ENCODE results near the gene ADD2. TPM values are rescaled to one million over a fixed set of nuclear protein-coding genes. Genes with fewer than 3 reads are reported as not detected.

ADD2 gene
- total RNA-seq, 2 donors from 2014 or later = 2.3 to 7.6 TPM

DNA sequence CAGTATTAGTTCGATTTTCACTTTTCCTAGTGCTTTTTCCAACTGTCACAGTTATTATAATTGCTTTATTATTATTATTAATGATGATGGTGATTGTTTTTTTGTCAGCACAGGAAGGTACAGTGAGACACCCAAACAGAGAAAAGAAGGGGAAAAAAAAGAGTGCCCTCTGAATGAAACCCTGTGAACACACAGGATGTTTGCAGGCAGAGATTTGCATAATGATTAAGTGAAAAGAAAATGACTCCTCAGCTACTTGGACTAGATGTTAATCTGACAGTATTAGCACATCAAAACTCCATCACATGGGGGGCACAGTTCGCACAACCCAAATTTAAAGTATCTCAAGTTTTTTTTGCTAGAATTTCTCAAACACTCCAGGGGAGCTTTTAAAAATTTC is 32.9 kb downstream of the ADD2 start:
- Histone ChIP-seq H3K9me3 (no peaks in the 10 kb centered on the region), H3K36me3 (replicated peaks in 1 of 2; ENCODE audit: insufficient read depth in 1 of 2, low read depth in 2 of 2) (no peaks in the 10 kb centered on the region), H3K27me3 (no peaks in the 10 kb centered on the region), H3K27ac (no peak overlapping the region), H3K4me1 (no peaks in the 10 kb centered on the region), H3K4me3 (no peak overlapping the region)
- WGBS, 2 donors = 58% methylated on average over 2 of the region's 2 CpGs
- no peak for DNase-seq
- ATAC-seq = no peak
- TF ChIP-seq POLR2A (IDR thresholded peaks at IDR 0.05) = no peak
- TF ChIP-seq, protein P1, sequence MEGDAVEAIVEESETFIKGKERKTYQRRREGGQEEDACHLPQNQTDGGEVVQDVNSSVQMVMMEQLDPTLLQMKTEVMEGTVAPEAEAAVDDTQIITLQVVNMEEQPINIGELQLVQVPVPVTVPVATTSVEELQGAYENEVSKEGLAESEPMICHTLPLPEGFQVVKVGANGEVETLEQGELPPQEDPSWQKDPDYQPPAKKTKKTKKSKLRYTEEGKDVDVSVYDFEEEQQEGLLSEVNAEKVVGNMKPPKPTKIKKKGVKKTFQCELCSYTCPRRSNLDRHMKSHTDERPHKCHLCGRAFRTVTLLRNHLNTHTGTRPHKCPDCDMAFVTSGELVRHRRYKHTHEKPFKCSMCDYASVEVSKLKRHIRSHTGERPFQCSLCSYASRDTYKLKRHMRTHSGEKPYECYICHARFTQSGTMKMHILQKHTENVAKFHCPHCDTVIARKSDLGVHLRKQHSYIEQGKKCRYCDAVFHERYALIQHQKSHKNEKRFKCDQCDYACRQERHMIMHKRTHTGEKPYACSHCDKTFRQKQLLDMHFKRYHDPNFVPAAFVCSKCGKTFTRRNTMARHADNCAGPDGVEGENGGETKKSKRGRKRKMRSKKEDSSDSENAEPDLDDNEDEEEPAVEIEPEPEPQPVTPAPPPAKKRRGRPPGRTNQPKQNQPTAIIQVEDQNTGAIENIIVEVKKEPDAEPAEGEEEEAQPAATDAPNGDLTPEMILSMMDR (IDR thresholded peaks at IDR 0.05) = no peak
- intact Hi-C loops (cut with DNase I) = no loop called here

DNA sequence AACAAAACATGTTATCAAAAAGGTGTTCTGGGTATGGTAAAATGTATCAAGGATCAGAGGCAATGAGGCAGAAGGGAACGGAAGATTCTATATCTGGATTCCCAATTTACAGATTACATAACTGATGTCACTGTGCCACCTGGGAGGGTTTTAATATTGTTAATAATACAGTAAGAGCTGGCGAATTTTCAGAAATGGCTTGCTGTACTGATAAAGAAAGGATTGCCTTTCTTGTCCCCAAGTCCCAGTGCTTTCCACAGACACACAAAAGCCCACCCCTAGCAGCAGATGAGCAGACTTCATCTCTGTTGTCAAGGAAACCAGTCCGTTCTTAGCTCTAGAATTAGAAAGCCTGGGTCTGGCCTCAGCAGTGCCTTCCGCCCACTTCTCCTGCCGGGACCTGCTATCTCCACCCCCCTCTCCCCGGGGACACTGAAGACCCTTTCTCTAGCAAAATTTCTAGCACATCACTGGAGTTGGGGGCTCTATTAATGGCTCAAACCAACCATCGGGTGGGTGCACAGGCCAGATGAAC is 34.3 kb downstream of the ADD2 start:
- TF ChIP-seq POLR2A (IDR thresholded peaks at IDR 0.05) = no peak
- TF ChIP-seq, protein P1 (IDR thresholded peaks at IDR 0.05) = no peak
- Histone ChIP-seq H3K4me3 (no peak overlapping the region), H3K36me3 (replicated peaks in 1 of 2; ENCODE audit: insufficient read depth in 1 of 2, low read depth in 2 of 2) (no peaks in the 10 kb centered on the region), H3K4me1 (no peaks in the 10 kb centered on the region), H3K27me3 (no peaks in the 10 kb centered on the region), H3K9me3 (no peaks in the 10 kb centered on the region), H3K27ac (no peak overlapping the region)
- WGBS, 2 donors = 64 to 66% methylated on average over 7 of the region's 7 CpGs
- DNase-seq (no peak), ATAC-seq (no peak)
- intact Hi-C loops (cut with DNase I) = no loop called here

DNA sequence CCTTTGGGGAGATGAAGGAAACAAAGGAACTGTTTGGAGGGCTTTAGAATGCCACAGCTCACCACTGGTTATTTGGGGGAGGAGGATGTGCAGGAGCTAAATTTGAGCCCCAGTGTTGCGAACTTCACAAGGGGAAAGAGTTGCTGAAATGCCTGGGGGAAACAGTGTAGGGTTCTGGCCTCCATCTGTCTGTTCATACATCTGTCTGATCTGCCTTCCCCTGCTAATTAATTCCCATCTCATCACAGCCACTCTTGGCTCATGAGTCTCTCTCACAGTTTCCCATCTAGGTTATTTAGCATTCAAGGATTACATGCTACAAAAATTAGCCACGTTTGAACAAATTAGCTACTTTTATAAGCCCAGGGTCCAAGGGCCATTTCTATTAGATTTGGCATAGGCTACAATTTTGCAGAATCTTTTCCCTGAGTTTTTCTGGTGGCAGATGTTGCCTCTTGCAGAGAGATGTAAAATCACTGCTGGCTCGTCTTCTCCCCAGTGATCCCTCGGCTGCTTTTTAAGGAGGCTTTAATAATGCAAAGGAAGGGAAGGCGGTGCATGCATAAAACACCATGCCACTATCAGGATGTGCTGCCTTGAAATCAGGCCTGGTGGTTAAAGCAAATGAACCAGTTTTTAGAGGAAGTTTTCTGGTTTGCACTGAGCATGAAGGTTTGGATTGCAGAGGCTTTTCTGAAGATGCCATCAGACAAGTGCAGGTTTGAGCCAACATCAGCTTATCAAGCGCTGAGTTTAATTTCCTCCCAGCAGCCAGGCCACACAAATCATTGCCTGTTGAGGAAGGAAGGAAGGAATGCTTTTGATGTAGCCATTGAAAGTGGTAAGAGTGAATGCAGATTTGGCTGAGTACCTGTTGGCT is 35.0 kb downstream of the ADD2 start:
- intact Hi-C loops (cut with DNase I) = no loop called here
- no peaks in the 10 kb centered on the region for H3K36me3 ChIP-seq (replicated peaks in 1 of 2; ENCODE audit: insufficient read depth in 1 of 2, low read depth in 2 of 2)
- DNase-seq (no peak), ATAC-seq (no peak)
- H3K27ac ChIP-seq = no peak overlapping the region
- TF ChIP-seq POLR2A (IDR thresholded peaks at IDR 0.05) = no peak
- TF ChIP-seq, protein P1 (IDR thresholded peaks at IDR 0.05) = no peak
- WGBS, 2 donors = 75 to 77% methylated on average over 6 of the region's 6 CpGs
- H3K4me1 ChIP-seq = no peaks in the 10 kb centered on the region
- H3K27me3 ChIP-seq = no peaks in the 10 kb centered on the region
- H3K4me3 ChIP-seq = no peak overlapping the region
- H3K9me3 ChIP-seq = no peaks in the 10 kb centered on the region

DNA sequence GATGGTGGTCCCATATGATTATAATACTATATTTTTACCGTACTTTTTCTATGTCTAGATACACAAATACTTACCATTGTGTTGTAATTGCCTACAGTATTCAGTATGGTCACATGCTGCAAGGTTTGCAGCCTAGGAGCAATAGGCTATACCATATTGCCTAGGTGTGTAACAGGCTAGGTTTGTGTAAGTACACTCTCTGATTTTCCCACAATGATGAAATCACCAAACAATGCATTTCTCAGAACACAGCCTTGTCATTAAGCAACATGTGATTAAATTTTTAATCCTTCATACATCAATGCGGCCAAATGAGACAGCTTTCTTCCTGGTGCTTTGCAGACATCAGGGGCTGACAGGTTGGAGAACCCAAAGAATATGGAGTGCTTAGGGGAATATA is 37.3 kb downstream of the ADD2 start:
- Histone ChIP-seq H3K4me3 (no peak overlapping the region), H3K27ac (no peak overlapping the region), H3K9me3 (no peaks in the 10 kb centered on the region), H3K4me1 (no peaks in the 10 kb centered on the region), H3K27me3 (no peaks in the 10 kb centered on the region), H3K36me3 (replicated peaks in 1 of 2; ENCODE audit: insufficient read depth in 1 of 2, low read depth in 2 of 2) (no peaks in the 10 kb centered on the region)
- ATAC-seq (no peak), DNase-seq (no peak)
- WGBS, 2 donors = 79 to 89% methylated on average over 2 of the region's 2 CpGs
- no peak for TF ChIP-seq POLR2A (IDR thresholded peaks at IDR 0.05)
- TF ChIP-seq, protein P1 (IDR thresholded peaks at IDR 0.05) = no peak
- intact Hi-C loops (cut with DNase I) = no loop called here
